Tibial nerve (tissue), 4 donors: ENCODE data around the gene CPNE4. TPM values are rescaled to one million over a fixed set of nuclear protein-coding genes. Genes with fewer than 3 reads are reported as not detected.

ENCODE experiments used
- DNase-seq, 2 donors: peaks; one replicate each; pipeline ENCODE4 v3.0.0-alpha.2; 2019; ENCODE audit warnings: low spot score in 2 of 2
- H3K27ac ChIP-seq, 4 donors: fragments of 200-600 bp; sonication (generic) in 3 of 4; one replicate each; pipeline ENCODE4 v1.5.1; 2017 to 2019; ENCODE audit warnings: mild to moderate bottlenecking in 1 of 4
- H3K27me3 ChIP-seq, 2 donors: fragments of 200-600 bp; sonication (generic) in 1 of 2; one replicate each; pipeline versions ENCODE4 v1.5.1 to v1.6.0; 2017 to 2019
- H3K36me3 ChIP-seq, 3 donors: fragments of 200-600 bp; sonication (generic); one replicate each; pipeline ENCODE4 v1.5.1; 2018 to 2019
- H3K4me1 ChIP-seq, 4 donors: fragments of 200-600 bp; sonication (generic) in 3 of 4; one replicate each; pipeline ENCODE4 v1.5.1; 2017 to 2019
- H3K4me3 ChIP-seq, 4 donors: fragments of 200-600 bp; sonication (generic) in 3 of 4; one replicate each; pipeline ENCODE4 v1.5.1; 2017 to 2019; ENCODE audit warnings: mild to moderate bottlenecking in 1 of 4, moderate library complexity in 1 of 4
- H3K9me3 ChIP-seq, 4 donors: fragments of 200-600 bp; sonication (generic) in 3 of 4; one replicate each; pipeline ENCODE4 v1.5.1; 2017 to 2019
- CTCF ChIP-seq, 5 experiments: fragments of 200-600 bp in 3 of 5; fragments of 450-650 bp in 2 of 5; sonication (generic) in 3 of 5; IDR thresholded peaks; one replicate each; pipeline ENCODE4 v1.5.1; 2016 to 2019; ENCODE audit warnings: antibody characterized with exemption in 5 of 5, mild to moderate bottlenecking in 3 of 5, moderate library complexity in 2 of 5
- EP300 ChIP-seq, 2 donors: sonication (generic); formaldehyde crosslinking; IDR thresholded peaks; one replicate each; pipeline ENCODE4 v1.6.1; 2017; ENCODE audit warnings: antibody characterized with exemption in 2 of 2, mild to moderate bottlenecking in 1 of 2
- POLR2A ChIP-seq, 2 donors: fragments of 450-650 bp; IDR thresholded peaks; one replicate each; pipeline ENCODE4 v1.6.1; 2017; ENCODE audit warnings: antibody characterized with exemption in 2 of 2, mild to moderate bottlenecking in 2 of 2, moderate library complexity in 2 of 2
- WGBS, 2 donors: methylation state at CpG; one replicate each; pipeline ENCODE4 v1.1.5; 2018; 5-methylcytosine and 5-hydroxymethylcytosine counted together
- total RNA-seq, 4 donors: library from RNA; depleted of rRNA; stranded (reverse); fragments of >200 nt; gene quantifications; one replicate each; pipeline ENCODE4 v1.1.0, GENCODE V29; 2016

Gene CPNE4
- total RNA-seq, 4 donors from 2014 or later: 0.20 TPM; not detected in 3

DNA sequence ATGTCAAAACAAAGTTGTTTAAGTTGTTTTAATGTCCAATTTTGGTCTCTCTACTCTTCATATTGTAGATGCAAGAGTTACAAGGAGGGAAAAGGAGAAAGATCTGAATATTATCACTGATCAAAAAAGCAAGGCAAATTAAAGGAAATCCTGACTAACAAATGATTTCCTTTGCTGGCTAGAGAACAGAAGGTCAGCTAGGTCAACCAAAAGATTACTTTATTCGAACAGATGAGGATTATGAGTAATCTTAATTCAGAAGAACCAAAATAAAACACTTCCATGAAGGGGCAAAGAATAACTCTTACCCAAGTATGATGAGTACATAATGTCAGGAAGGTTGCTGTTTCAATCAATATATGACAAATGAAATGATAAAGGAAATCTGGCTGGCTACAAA is 33.8 kb downstream of the CPNE4 start:
- Histone ChIP-seq H3K27ac (no peak overlapping the region), H3K36me3 (no peaks in the 10 kb centered on the region), H3K9me3 (no peaks in the 10 kb centered on the region), H3K4me1 (no peaks in the 10 kb centered on the region), H3K4me3 (no peak overlapping the region), H3K27me3 (no peaks in the 10 kb centered on the region)
- no peak for TF ChIP-seq CTCF (IDR thresholded peaks at IDR 0.05)
- no peak for TF ChIP-seq EP300 (IDR thresholded peaks at IDR 0.05)
- TF ChIP-seq POLR2A (IDR thresholded peaks at IDR 0.05): no peak
- DNase-seq: no peak
- 25 to 32% methylated on average over 1 of the region's 1 CpG for WGBS, 2 donors

- DNase-seq: no peak
- no peaks in the 10 kb centered on the region for H3K9me3 ChIP-seq
- H3K36me3 ChIP-seq: no peaks in the 10 kb centered on the region
- H3K4me3 ChIP-seq: no peak overlapping the region
- TF ChIP-seq EP300 (IDR thresholded peaks at IDR 0.05): no peak
- TF ChIP-seq POLR2A (IDR thresholded peaks at IDR 0.05): no peak
- no peak for TF ChIP-seq CTCF (IDR thresholded peaks at IDR 0.05)
- no peak overlapping the region for H3K27ac ChIP-seq
- no peaks in the 10 kb centered on the region for H3K4me1 ChIP-seq
- WGBS, 2 donors: 21 to 30% methylated on average over 1 of the region's 1 CpG
- no peaks in the 10 kb centered on the region for H3K27me3 ChIP-seq
Measured at GRCh38 chr3:131998027-131998426, 36.8 kb downstream of the CPNE4 start.

- TF ChIP-seq EP300 (IDR thresholded peaks at IDR 0.05) (no peak), CTCF (IDR thresholded peaks at IDR 0.05) (no peak), POLR2A (IDR thresholded peaks at IDR 0.05) (no peak)
- Histone ChIP-seq H3K9me3 (no peaks in the 10 kb centered on the region), H3K36me3 (no peaks in the 10 kb centered on the region), H3K27me3 (no peaks in the 10 kb centered on the region), H3K4me1 (no peaks in the 10 kb centered on the region), H3K4me3 (no peak overlapping the region), H3K27ac (no peak overlapping the region)
- 65 to 67% methylated on average over 3 of the region's 3 CpGs for WGBS, 2 donors
- DNase-seq: no peak
Measured at GRCh38 chr3:131995891-131996290, 38.9 kb downstream of the CPNE4 start.

DNA sequence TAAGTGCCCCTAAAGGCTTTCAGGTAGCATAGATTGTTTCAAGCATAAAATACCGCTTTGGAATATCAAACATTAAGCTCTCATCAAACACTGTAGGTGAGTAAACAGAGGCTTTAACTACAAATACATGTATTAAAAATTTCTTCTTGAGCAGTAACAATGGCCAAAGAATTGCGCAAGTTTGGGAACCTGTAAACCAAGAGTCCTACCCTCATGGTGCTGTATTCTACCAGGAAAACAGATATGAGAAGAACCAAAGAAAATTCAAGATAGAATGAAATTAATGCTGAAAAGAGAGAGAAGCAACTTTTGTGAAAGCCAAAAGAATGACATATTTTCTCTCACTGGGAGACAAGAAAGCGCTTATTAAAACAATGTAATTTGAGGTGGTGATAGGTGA is 45.5 kb downstream of the CPNE4 start:
- H3K4me3 ChIP-seq: no peak overlapping the region
- no peaks in the 10 kb centered on the region for H3K27me3 ChIP-seq
- 95 to 98% methylated on average over 3 of the region's 3 CpGs for WGBS, 2 donors
- H3K27ac ChIP-seq: no peak overlapping the region
- H3K36me3 ChIP-seq: no peaks in the 10 kb centered on the region
- no peaks in the 10 kb centered on the region for H3K4me1 ChIP-seq
- H3K9me3 ChIP-seq: no peaks in the 10 kb centered on the region
- TF ChIP-seq POLR2A (IDR thresholded peaks at IDR 0.05): no peak
- no peak for TF ChIP-seq EP300 (IDR thresholded peaks at IDR 0.05)
- no peak for TF ChIP-seq CTCF (IDR thresholded peaks at IDR 0.05)
- no peak for DNase-seq

- WGBS, 2 donors: 81 to 85% methylated on average over 3 of the region's 3 CpGs
- no peak overlapping the region for H3K27ac ChIP-seq
- H3K36me3 ChIP-seq: no peaks in the 10 kb centered on the region
- H3K4me1 ChIP-seq: no peaks in the 10 kb centered on the region
- H3K27me3 ChIP-seq: no peaks in the 10 kb centered on the region
- DNase-seq: no peak
- TF ChIP-seq POLR2A (IDR thresholded peaks at IDR 0.05): no peak
- TF ChIP-seq EP300 (IDR thresholded peaks at IDR 0.05): no peak
- no peak for TF ChIP-seq CTCF (IDR thresholded peaks at IDR 0.05)
- H3K4me3 ChIP-seq: no peak overlapping the region
- H3K9me3 ChIP-seq: no peaks in the 10 kb centered on the region
Measured at GRCh38 chr3:131988209-131988608, 46.6 kb downstream of the CPNE4 start.
